SU-DHL-6 (cell line): ENCODE data around the gene LRP3.

Source experiments
- H2AFZ ChIP-seq: fragments of 200-600 bp; sonication (generic); 2 replicates; pipeline ENCODE4 v1.6.1; 2014; ENCODE audit warnings: low read depth, mild to moderate bottlenecking, moderate library complexity, mixed read lengths, antibody characterized with exemption, low read length; ENCODE audit not compliant: severe bottlenecking
- H3F3A ChIP-seq: fragments of 200-600 bp; shearing (Covaris generic); 2 replicates; pipeline ENCODE4 v1.6.0; 2016; ENCODE audit warnings: antibody characterized with exemption, mild to moderate bottlenecking; ENCODE audit not compliant: insufficient read depth
- H3K27ac ChIP-seq: fragments of 200-600 bp; sonication (generic); 2 replicates; pipeline ENCODE4 v1.5.1; 2016; ENCODE audit warnings: low read depth, mild to moderate bottlenecking, low read length, moderate library complexity, mixed read lengths
- H3K27me3 ChIP-seq: fragments of 200-600 bp; sonication (generic), shearing (Covaris generic); 2 replicates; pipeline ENCODE4 v1.6.0; 2014; ENCODE audit warnings: mild to moderate bottlenecking, low read length
- H3K36me3 ChIP-seq: fragments of 200-600 bp; sonication (generic); 2 replicates; pipeline ENCODE4 v1.6.1; 2014; ENCODE audit warnings: mild to moderate bottlenecking, low read length, mixed read lengths
- H3K4me2 ChIP-seq: fragments of 300-600, 200-600 bp; shearing (Covaris generic), sonication (generic); 2 replicates; pipeline ENCODE4 v1.6.0; 2014; ENCODE audit warnings: low read length, low read depth, mild to moderate bottlenecking; ENCODE audit not compliant: poor library complexity, severe bottlenecking
- H3K4me3 ChIP-seq: fragments of 200-600 bp; sonication (generic); 2 replicates; pipeline ENCODE4 v1.5.1; 2014; ENCODE audit warnings: antibody characterized with exemption, low read length, mild to moderate bottlenecking, mixed read lengths; ENCODE audit not compliant: insufficient read depth, poor library complexity, severe bottlenecking
- H3K79me2 ChIP-seq: fragments of 200-600 bp; sonication (generic); 2 replicates; pipeline ENCODE4 v1.6.1; 2014; ENCODE audit warnings: mild to moderate bottlenecking, low read length, moderate library complexity; ENCODE audit not compliant: insufficient read depth
- H3K9ac ChIP-seq: fragments of 200-600 bp; sonication (generic); 2 replicates; pipeline ENCODE4 v1.7.0; 2014; ENCODE audit warnings: mild to moderate bottlenecking, low read length
- H3K9me2 ChIP-seq: fragments of 200-600 bp; sonication (generic); replicated peaks from 2 replicates; pipeline ENCODE4 v1.6.1; 2014; ENCODE audit warnings: low read length; ENCODE audit not compliant: insufficient read depth
- H3K9me3 ChIP-seq: fragments of 200-600 bp; sonication (generic); 2 replicates; pipeline ENCODE4 v1.6.1; 2014; ENCODE audit warnings: low read length, mixed read lengths; ENCODE audit not compliant: insufficient read depth
- H4K20me1 ChIP-seq: fragments of 200-600 bp; sonication (generic); 2 replicates; pipeline ENCODE4 v1.6.1; 2014; ENCODE audit warnings: low read depth, mild to moderate bottlenecking, antibody characterized with exemption, low read length, moderate library complexity, mixed read lengths
- CTCF ChIP-seq: fragments of 200-600 bp; sonication (generic); IDR thresholded peaks from one replicate; pipeline ENCODE4 v1.5.1; 2017; ENCODE audit warnings: antibody characterized with exemption, mild to moderate bottlenecking, low read length, moderate library complexity; ENCODE audit not compliant: insufficient read depth, poor library complexity, severe bottlenecking
- EZH2phosphoT487 ChIP-seq: fragments of 200-600 bp; sonication (generic), shearing (Covaris generic); conservative IDR thresholded peaks from 2 replicates; pipeline ENCODE4 v1.6.1; 2018; ENCODE audit warnings: mild to moderate bottlenecking, antibody characterized with exemption, low read length, moderate library complexity, mixed read lengths

LRP3 gene

GRCh38 chr19:33238481-33239149 is 44.5 kb downstream of the LRP3 start:
- no peaks in the 10 kb centered on the region for H3K9me2 ChIP-seq
- no peaks in the 10 kb centered on the region for H3K36me3 ChIP-seq
- H3K27ac ChIP-seq = no peak overlapping the region
- no peaks in the 10 kb centered on the region for H3K79me2 ChIP-seq
- H3K4me3 ChIP-seq = no peak overlapping the region
- no peak overlapping the region for H2AFZ ChIP-seq
- H4K20me1 ChIP-seq = no peaks in the 10 kb centered on the region
- no peaks in the 10 kb centered on the region for H3K9me3 ChIP-seq
- H3F3A ChIP-seq = no peaks in the 10 kb centered on the region
- no peaks in the 10 kb centered on the region for H3K27me3 ChIP-seq
- H3K9ac ChIP-seq = no peak overlapping the region
- H3K4me2 ChIP-seq = no peak overlapping the region
- TF ChIP-seq CTCF (no peak), EZH2phosphoT487 (no peak)

GRCh38 chr19:33239223-33239975 is 45.3 kb downstream of the LRP3 start:
- Histone ChIP-seq H3K9me2 (no peaks in the 10 kb centered on the region), H3K79me2 (no peaks in the 10 kb centered on the region), H2AFZ (no peak overlapping the region), H3F3A (no peaks in the 10 kb centered on the region), H3K9me3 (no peaks in the 10 kb centered on the region), H3K9ac (no peak overlapping the region), H4K20me1 (no peaks in the 10 kb centered on the region), H3K4me3 (no peak overlapping the region), H3K36me3 (no peaks in the 10 kb centered on the region), H3K27me3 (no peaks in the 10 kb centered on the region), H3K27ac (no peak overlapping the region), H3K4me2 (no peak overlapping the region)
- no peak for TF ChIP-seq CTCF
- no peak for TF ChIP-seq EZH2phosphoT487

- no peak overlapping the region for H3K4me3 ChIP-seq
- 0 out of 2 replicates have a peak, but pooled peaks cover 2% of the 10 kb centered on the region for H3K9me3 ChIP-seq
- no peaks in the 10 kb centered on the region for H4K20me1 ChIP-seq
- H3F3A ChIP-seq = no peaks in the 10 kb centered on the region
- H3K79me2 ChIP-seq = no peaks in the 10 kb centered on the region
- no peaks in the 10 kb centered on the region for H3K36me3 ChIP-seq
- H2AFZ ChIP-seq = no peak overlapping the region
- no peak overlapping the region for H3K27ac ChIP-seq
- no peak for TF ChIP-seq EZH2phosphoT487
- TF ChIP-seq CTCF = no peak
- no peak overlapping the region for H3K4me2 ChIP-seq
- no peaks in the 10 kb centered on the region for H3K9me2 ChIP-seq
- no peak overlapping the region for H3K9ac ChIP-seq
- H3K27me3 ChIP-seq = no peaks in the 10 kb centered on the region
Measured at GRCh38 chr19:33240181-33240771, 46.1 kb downstream of the LRP3 start.
